ENCODE results near the gene ABLIM2.

The ABLIM2 gene

GRCh38 chr4:8133897-8134563 lies 24.6 kb downstream of the ABLIM2 start:
- DNase-seq, result no peak

DNA sequence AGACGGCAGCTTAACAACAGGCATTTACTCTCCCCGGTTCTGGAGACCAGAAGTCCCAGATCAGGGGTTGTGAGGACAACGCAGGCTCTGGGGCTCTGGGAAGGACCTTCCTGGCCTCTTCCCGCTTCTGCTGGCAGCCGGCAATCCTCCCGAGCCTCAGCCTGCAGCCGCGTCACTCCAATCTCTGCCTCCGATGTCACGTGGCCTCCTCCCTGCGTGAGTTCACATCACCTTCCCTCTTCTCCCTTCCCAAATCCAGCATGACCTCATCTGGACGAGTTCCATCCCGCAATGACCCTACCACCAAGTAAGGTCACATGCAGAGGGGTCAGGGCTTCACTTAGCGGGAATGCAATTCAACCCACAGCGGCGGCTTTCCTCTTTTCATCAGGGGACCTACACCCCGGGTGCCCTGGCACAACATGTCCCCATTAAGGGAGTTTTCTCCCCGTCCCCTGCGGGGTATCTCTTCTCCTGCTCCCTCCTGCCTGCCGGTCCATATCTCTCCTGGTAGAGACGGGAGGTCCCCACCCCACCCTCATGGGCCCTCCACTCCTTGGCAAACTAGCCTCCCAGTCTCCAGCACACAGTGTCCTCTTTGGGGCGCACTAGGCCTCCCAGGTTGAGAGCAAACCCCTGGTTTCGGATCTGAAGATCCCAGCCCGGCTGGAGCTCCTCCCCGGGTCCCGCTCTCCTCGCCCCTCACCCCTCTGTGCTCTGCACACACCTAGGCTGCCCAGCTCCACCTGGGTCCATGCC lies 25.5 kb downstream of the ABLIM2 start:
- DNase-seq, result no peak

DNA sequence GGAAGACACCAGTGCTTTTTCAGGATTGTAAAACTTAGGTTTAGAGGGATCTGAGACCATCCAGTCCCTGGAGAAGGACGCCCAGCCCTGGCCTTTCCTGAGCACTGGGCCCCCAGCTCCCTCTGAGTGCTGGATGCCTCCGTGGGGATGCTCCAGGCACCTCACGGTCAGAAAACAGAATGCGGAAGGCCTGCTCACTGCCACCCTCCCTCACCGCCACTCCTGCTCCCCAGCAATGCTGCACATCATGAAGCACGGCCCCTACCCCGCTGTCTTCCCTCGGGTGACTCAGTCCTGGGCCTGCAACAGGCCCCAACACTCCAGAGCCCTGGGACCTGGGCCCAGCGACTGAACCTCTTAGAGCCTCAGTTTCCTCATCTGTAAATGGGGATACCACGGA lies 26.2 kb downstream of the ABLIM2 start:
- DNase-seq, result no peak

- DNase-seq, result no peak
Measured at GRCh38 chr4:8131826-8132225, 26.8 kb downstream of the ABLIM2 start.

GRCh38 chr4:8131210-8131609 lies 27.4 kb downstream of the ABLIM2 start:
- DNase-seq, result no peak

DNA sequence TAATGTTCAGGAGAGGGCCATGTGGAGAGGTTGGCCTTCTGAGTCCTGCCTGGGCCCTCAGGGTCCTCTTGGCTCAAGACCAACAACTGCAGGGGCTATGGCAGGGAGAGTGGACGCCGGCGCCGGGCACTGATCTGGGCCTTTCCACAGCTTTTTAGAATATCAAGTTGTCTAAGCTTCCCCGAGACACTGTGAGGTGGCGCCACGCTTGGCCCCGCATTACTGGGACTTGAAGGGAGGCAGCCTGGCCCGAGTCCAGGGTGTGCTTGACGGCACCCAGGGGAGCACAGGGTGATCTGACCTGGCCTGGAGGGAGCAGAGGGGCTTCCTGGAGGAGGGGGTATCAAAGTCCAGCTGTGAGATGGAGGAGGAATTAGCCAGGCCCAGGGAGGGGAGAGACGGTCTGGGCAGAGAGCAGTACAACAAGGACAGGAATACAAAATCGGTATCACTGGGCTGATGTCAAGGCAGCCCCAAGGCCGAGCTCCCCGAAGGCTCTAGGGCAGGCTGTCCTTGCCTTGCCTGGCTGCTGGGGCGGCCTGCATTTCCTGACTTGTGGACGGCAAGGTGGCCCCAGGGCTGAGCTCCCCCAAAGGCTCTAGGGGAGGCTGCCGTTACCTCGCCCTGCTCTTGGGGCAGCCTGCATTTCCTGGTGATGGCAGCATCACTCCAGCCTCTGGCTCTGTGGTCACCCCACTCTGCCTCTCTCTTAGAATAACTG lies 28.1 kb downstream of the ABLIM2 start:
- no peak for DNase-seq

DNA sequence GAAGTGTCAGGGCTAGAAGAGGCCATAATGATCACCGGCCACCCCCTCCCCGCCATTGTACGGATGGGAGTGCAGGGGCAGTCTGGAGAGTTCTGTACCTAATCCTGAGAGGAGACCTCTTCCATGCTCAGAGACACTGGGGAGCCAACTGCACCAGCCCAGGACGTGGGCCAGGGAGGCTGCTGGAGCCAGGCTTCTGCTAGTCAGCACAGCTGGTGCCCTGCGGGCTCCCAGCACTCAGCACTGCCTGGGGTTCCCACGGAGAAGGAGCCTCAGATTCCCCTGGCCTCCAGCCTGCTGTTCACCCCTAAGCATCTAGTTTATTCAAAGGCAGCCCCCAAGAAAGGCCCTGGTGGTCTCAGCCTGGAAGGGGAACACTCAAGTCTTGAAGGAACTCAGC lies 28.8 kb downstream of the ABLIM2 start:
- no peak for DNase-seq

GRCh38 chr4:8129136-8129535 lies 29.5 kb downstream of the ABLIM2 start:
- DNase-seq, result no peak

- no peak for DNase-seq
Measured at GRCh38 chr4:8128100-8128856, 30.3 kb downstream of the ABLIM2 start.

GRCh38 chr4:8127051-8127826 lies 31.4 kb downstream of the ABLIM2 start:
- no peak for DNase-seq

- no peak for DNase-seq
Measured at GRCh38 chr4:8126523-8126922, 32.1 kb downstream of the ABLIM2 start.

DNA sequence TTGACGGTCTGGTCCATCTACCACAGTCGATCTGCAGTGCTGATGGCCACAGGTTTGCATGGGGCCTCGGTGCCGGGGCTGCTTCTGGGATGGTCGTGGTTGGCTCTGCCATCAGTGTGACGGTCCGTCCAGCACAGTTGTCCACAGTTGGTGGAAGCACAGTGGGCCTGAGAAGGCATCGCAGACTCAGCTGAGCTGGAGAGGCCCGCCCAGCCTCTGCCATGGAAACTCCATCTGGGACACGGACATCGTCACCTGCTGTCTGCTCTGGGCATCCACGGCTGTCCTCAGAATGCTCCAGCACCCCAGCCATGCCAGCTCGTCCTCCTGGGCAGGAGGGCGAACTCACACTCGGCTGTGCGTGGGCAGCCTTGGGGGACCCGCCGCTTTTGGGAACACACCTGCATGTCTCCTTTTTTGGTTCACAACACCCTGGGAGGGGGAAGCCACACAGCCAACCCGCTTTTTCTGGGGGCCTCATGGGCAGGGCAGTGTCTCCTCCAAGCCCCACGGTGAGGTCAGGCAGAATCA lies 33.0 kb downstream of the ABLIM2 start:
- no peak for DNase-seq

- DNase-seq, result no peak
Measured at GRCh38 chr4:8123870-8124269, 34.7 kb downstream of the ABLIM2 start.

DNA sequence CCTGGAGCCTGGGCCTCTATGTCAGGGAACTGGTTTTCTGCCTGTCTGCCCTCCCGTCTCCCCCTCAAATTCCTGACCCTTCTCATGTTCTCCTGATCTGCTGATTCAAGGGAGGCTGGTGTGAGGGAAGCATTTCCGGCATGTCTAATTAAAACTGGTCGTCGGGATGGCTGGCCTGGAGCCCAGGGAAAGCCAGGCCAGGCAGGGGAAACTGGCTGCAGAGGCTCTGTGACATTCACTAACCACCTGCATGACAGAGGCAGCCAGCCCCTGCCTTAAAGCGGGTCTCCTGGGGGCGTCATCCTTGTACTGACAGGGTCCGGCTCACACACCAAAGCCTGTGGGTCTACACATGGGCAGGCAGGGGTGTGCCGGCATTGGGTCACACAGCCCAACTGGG lies 35.2 kb downstream of the ABLIM2 start:
- DNase-seq, result no peak

DNA sequence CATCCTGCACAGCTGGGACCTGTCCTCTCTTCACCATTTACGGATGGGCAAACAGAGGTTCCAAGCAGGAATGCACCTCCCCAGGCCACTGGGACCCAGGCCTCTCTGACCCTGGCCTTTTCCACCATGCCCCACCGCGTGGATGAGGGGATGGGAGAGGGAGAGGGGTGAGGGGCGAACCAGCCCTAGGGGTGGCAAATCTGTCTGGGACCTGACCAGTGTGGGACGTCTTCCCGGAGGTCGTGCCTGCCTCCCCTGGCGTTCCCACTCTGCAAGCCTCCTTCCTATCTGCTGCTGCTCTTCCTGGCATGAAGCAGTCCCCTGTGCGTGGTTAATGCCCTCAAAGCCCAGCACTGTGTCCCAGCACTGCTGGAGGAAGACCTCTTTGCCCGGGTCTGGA lies 35.9 kb downstream of the ABLIM2 start:
- DNase-seq, result no peak

- DNase-seq, result no peak
Measured at GRCh38 chr4:8121292-8122015, 37.2 kb downstream of the ABLIM2 start.

DNA sequence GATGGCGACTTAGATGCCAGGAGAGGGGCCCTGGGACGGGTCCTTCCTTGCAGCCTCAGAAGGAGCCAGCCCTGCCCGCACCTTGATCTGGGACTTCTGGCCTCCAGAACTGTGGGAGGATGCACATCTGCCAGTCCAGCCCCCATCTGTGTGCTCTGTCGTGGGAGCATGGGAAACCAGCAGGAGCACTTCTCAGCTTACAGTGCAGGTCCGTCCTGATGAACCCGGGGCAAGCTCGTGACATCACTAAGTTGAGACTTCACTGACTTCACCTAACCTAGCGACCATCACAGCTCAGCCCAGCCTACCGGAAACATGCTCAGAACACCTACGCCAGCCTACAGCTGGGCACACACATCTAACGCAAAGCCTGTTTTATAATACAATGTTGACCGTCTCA lies 38.1 kb downstream of the ABLIM2 start:
- no peak for DNase-seq

- no peak for DNase-seq
Measured at GRCh38 chr4:8119877-8120276, 38.7 kb downstream of the ABLIM2 start.

DNA sequence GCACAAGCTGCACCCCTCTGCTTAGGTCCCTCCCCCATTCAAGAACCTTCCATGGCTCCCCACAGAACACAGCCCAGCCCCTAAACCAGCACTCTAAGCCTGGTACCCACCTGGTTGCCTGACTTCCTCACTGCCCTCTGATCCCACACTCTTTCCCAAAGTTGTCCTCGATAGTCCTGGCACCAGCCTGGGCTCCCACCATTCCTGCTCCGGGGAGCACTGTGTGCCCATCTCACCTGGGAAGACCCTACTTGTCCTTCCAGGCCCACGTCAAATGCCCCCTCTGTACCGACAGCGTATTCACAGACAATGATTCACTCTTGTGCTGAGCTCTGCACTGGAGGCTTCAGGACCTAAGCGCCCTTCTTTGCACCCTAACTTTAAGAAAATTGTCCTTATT lies 40.1 kb downstream of the ABLIM2 start:
- DNase-seq, result no peak

- no peak for DNase-seq
Measured at GRCh38 chr4:8118035-8118434, 40.6 kb downstream of the ABLIM2 start.

DNA sequence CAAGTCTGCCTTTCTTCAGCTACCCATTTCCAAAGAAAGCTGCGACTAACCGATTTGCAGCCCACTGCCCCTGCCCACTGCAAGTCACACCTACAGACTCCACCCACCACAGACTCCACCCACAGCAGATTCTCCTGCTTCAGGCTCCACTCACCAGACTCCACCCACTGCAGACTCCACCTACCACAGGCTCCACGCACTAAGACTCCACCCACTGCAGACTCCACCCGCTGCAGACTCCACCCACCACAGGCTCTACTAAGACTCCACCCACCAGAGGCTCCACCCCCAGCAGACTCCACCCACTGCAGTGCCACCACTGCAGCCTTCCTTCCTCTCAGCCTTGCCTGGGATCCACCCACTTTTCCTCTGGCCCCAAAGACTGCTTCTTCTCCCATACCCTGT lies 41.3 kb downstream of the ABLIM2 start:
- DNase-seq, result peak; percentile 14

DNA sequence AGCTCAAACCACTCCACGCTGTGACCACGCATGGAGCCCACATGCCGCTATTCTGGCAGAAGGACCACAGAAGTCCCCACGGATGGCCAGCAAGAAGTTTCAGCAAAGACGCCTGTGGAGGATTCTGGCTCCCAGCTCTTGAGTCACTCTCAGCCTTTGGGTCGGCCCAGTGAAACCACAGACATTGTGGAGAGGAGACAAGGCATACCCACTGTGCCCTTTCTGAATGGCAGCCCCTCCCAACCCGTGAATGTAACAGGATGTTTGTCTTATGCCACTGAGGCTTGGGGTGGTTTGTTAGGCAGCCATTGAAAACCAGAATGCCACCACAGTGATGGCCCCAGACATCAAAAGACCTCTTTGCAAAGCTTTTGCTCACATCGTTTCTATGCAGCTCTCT lies 42.7 kb downstream of the ABLIM2 start:
- no peak for DNase-seq

Data from stimulated activated naive CD4-positive, alpha-beta T cell treated with Interleukin-2 at 50 U/mL for 16 hours (primary cell).